Esophagus squamous epithelium (tissue), 5 donors: ENCODE measurements around the gene FRA10AC1. TPM values are rescaled to one million over a fixed set of nuclear protein-coding genes. Genes with fewer than 3 reads are reported as not detected.

Source experiments
- DNase-seq: peaks from one replicate; lab custom pipeline; 2025; lab: John Stamatoyannopoulos, UW
- H3K27ac ChIP-seq, 4 donors: fragments of 200-600 bp; sonication (generic); one replicate each; pipeline ENCODE4 v1.5.1; 2016 to 2019; ENCODE audit warnings: mild to moderate bottlenecking in 1 of 4
- H3K27me3 ChIP-seq, 4 donors: fragments of 200-600 bp; sonication (generic); 1 replicate in 3 of 4; 2 replicates in 1 of 4; pipeline versions ENCODE4 v1.5.1 to v1.6.0; 2017 to 2021; ENCODE audit warnings: antibody characterized with exemption in 1 of 4
- H3K36me3 ChIP-seq, 3 donors: fragments of 200-600 bp; sonication (generic); one replicate each; pipeline ENCODE4 v1.5.1; 2016 to 2019
- H3K4me1 ChIP-seq, 3 donors: fragments of 200-600 bp; sonication (generic); one replicate each; pipeline ENCODE4 v1.5.1; 2017 to 2019
- H3K4me3 ChIP-seq, 4 donors: fragments of 200-600 bp; sonication (generic); 1 replicate in 3 of 4; 2 replicates in 1 of 4; pipeline ENCODE4 v1.5.1; 2016 to 2019; ENCODE audit warnings: mild to moderate bottlenecking in 2 of 4, moderate library complexity in 1 of 4
- H3K9me3 ChIP-seq, 3 donors: fragments of 200-600 bp; sonication (generic); one replicate each; pipeline ENCODE4 v1.5.1; 2016 to 2019
- POLR2A ChIP-seq, 4 donors: fragments of 450-650 bp; IDR thresholded peaks; one replicate each; pipeline ENCODE4 v1.6.1; 2017; ENCODE audit warnings: antibody characterized with exemption in 4 of 4, mild to moderate bottlenecking in 4 of 4, moderate library complexity in 3 of 4
- WGBS, 2 donors: methylation state at CpG; one replicate each; pipeline ENCODE4 v1.1.5; 2018; 5-methylcytosine and 5-hydroxymethylcytosine counted together
- intact Hi-C: fragments of 100-400 bp; cut with DNase I; formaldehyde crosslinking; loops from one replicate; pipeline ENCODE4 v1.15.0; 2022
- total RNA-seq, 4 donors: library from RNA; depleted of rRNA; stranded (reverse); fragments of >200 nt; gene quantifications; one replicate each; pipeline ENCODE4 v1.1.0, GENCODE V29; 2016
- TF ChIP-seq, protein P1 (sequence below), 6 experiments: fragments of 450-650 bp in 4 of 6; fragments of 200-600 bp in 2 of 6; sonication (generic) in 2 of 6; IDR thresholded peaks; one replicate each; pipeline ENCODE4 v1.5.1; 2016 to 2019; ENCODE audit warnings: antibody characterized with exemption in 6 of 6, mild to moderate bottlenecking in 4 of 6, moderate library complexity in 4 of 6
- donor health status: DM: yes; HTN: yes; CAD: no.

FRA10AC1 gene
- total RNA-seq, 4 donors from 2014 or later: 5.0 to 12.0 (median 5.9) TPM

DNA sequence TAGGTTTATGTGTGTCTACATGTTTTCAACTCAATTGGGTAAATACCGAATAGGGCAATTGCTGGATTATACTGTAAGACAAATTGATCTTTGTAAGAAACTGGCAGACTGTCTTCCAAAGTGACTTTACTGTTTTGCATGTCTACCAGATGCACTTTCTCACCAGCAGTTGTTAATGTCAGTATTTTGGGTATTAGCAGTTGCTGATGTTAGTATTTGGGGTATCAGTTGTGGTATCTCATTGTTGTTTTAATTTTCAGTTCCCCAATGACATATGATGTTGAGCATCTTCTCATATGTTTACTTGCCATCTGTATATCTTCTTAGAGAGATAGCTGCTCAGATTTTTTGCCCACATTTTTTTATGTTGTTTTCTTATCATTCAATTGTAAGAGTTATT is 79.5 kb downstream of the FRA10AC1 start:
- TF ChIP-seq POLR2A (IDR thresholded peaks at IDR 0.05): no peak
- TF ChIP-seq, protein P1, sequence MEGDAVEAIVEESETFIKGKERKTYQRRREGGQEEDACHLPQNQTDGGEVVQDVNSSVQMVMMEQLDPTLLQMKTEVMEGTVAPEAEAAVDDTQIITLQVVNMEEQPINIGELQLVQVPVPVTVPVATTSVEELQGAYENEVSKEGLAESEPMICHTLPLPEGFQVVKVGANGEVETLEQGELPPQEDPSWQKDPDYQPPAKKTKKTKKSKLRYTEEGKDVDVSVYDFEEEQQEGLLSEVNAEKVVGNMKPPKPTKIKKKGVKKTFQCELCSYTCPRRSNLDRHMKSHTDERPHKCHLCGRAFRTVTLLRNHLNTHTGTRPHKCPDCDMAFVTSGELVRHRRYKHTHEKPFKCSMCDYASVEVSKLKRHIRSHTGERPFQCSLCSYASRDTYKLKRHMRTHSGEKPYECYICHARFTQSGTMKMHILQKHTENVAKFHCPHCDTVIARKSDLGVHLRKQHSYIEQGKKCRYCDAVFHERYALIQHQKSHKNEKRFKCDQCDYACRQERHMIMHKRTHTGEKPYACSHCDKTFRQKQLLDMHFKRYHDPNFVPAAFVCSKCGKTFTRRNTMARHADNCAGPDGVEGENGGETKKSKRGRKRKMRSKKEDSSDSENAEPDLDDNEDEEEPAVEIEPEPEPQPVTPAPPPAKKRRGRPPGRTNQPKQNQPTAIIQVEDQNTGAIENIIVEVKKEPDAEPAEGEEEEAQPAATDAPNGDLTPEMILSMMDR (IDR thresholded peaks at IDR 0.05): no peak
- H3K4me3 ChIP-seq: no peak overlapping the region
- intact Hi-C loops: no loop called here
- H3K27ac ChIP-seq: no peak overlapping the region
- no peaks in the 10 kb centered on the region for H3K36me3 ChIP-seq
- 78 to 100% methylated on average over 1 of the region's 1 CpG for whole genome bisulfite sequencing, 2 donors
- H3K4me1 ChIP-seq: no peaks in the 10 kb centered on the region
- H3K27me3 ChIP-seq: peaks cover 0 to 3% (median 0%) of the 10 kb centered on the region in 4 donors
- no peak for DNase-seq
- no peaks in the 10 kb centered on the region for H3K9me3 ChIP-seq

DNA sequence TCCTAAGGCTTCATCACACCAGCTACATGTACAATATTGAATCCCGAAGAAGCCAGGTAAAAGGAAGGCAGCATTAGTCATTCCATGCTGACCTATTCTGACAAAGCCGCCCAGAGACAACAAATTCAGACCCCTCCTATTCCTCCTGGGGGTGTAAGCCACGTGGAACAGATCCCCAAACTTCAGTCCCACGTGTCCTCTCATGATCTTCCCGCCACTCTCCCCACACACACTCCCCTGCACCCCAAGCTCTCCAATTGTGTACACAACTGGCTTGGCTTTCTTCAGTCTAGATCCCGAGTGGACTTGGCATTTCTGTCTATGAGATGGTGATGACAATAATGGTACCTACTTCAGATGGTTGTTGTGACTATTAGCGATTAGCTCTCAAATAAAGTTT is 81.5 kb downstream of the FRA10AC1 start:
- H3K4me1 ChIP-seq: no peaks in the 10 kb centered on the region
- no peak for DNase-seq
- intact Hi-C loops: no loop called here
- 63 to 66% methylated on average over 7 of the region's 7 CpGs for WGBS, 2 donors
- no peaks in the 10 kb centered on the region for H3K9me3 ChIP-seq
- no peaks in the 10 kb centered on the region for H3K36me3 ChIP-seq
- TF ChIP-seq POLR2A (IDR thresholded peaks at IDR 0.05): no peak
- TF ChIP-seq, protein P1 (IDR thresholded peaks at IDR 0.05): no peak
- H3K4me3 ChIP-seq: no peak overlapping the region
- no peak overlapping the region for H3K27ac ChIP-seq
- H3K27me3 ChIP-seq: peaks cover 0 to 3% (median 0%) of the 10 kb centered on the region in 4 donors

Other genes with a start within 250 kb of the FRA10AC1 start
- gene MYOF, start 220.3 kb downstream of the FRA10AC1 start, total RNA-seq: 100 to 1,000 TPM in 2 of 4 donors, 10 to 100 TPM in 2; 61.1 to 123 (median 99.6) TPM
- gene CEP55, start 206.0 kb downstream of the FRA10AC1 start, total RNA-seq: 10 to 100 TPM in 2 of 4 donors, 1 to 10 TPM in 2; 6.7 to 23.7 (median 14.4) TPM
- gene FFAR4, start 135.9 kb downstream of the FRA10AC1 start, total RNA-seq: 1 to 10 TPM in 1 of 4 donors, under 1 TPM in 1, not detected in 2; 0.26 to 1.1 TPM
- gene RBP4, start 101.4 kb downstream of the FRA10AC1 start, total RNA-seq: 1 to 10 TPM in 1 of 4 donors, not detected in 3; 1.7 TPM
- not detected for gene PDE6C, start 90.1 kb downstream of the FRA10AC1 start, total RNA-seq
- 1 to 10 TPM in 1 of 4 donors, under 1 TPM in 1, not detected in 2; 0.41 to 2.9 TPM for gene LGI1, start 55.3 kb upstream of the FRA10AC1 start, total RNA-seq
- 1 to 10 TPM; 3.4 to 5.7 (median 3.5) TPM for gene SLC35G1, start 191.4 kb upstream of the FRA10AC1 start, total RNA-seq